HG03432 (cell line): Measurements from ENCODE around the gene CNKSR3.
A peak's percentile ranks its signal among the peaks of the same experiment; 100 is the strongest.

ENCODE experiments used
- ATAC-seq: cut with Tn5 transposase; IDR thresholded peaks from one replicate; pipeline ENCODE4 v1.9.1; 2021; ENCODE audit warnings: mild to moderate bottlenecking, moderate library complexity; ENCODE audit not compliant: unreplicated experiment

Gene CNKSR3

DNA sequence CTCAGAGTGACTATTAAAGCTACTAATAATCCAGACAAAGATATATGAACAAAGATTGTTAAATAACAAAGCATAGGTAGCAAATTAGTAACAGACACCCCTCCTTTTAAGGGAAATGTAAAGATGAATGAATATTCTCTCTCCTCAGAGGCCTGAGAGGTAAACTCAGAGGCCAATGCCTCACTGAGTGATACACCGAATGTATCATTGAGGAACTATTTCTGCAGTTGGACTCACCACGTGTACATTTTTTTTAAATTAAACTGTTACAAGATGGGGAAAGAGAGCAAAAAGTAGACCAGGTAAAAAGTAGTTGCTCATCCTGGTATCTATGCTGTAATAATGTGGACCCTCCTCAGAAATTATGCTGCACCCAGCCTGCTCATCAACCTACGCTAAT lies 81.6 kb downstream of the CNKSR3 start:
- ATAC-seq, result no peak

DNA sequence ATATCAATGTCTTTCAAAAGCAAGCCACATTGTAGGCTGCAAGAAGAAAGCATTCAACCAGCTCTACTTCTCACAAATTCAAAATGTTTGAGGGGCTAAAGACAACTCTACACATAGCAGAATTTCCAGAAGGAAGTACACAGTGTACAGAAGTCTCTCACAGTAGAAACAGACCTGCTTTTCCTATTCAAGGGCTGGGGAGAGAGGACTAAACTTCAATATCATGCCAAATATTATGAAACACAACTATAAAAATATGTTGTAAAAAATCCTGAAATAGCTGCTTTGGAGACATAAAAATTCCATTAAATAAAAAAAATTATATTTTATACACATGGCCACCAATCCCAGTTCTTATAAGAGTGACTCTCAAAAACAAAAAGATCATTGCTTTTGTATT lies 83.0 kb downstream of the CNKSR3 start:
- no peak for ATAC-seq

DNA sequence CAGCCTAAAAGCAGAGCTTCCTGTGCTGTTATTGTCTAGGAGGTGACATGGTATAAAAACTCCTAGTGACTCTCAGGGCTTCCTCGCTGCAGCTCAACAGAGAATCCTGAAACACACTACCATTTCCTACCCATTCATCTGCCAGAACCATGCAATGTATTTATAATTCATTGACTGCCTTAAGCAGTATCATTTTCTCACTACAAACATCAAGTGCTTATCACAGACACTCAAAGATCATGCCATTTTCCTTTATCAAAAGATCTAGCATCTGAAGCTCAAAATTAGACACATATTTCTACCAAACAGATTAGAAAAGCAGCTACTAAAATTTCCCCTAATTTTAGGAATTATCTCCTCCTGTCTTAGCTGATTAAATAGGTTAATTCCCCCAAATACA lies 83.5 kb downstream of the CNKSR3 start:
- ATAC-seq, result no peak

DNA sequence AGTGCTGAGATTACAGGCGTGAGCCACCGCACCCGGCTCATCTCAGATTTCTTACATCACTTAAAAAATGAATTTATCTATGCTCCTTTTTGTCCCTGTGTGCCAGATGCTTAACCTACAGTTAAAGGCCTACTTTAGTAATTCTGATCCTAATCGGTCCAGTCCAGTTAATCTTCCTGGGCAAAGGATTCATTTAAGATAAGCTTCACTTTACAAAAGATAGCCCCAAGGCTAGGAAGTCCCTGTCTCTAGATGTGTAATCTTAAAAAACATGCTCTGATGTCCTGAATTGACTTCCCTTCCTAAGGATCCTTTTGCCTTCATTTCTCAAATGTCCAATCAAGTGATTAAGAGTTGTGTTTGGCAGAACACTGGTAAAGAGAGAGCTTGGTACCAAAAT lies 85.5 kb downstream of the CNKSR3 start:
- no peak for ATAC-seq

DNA sequence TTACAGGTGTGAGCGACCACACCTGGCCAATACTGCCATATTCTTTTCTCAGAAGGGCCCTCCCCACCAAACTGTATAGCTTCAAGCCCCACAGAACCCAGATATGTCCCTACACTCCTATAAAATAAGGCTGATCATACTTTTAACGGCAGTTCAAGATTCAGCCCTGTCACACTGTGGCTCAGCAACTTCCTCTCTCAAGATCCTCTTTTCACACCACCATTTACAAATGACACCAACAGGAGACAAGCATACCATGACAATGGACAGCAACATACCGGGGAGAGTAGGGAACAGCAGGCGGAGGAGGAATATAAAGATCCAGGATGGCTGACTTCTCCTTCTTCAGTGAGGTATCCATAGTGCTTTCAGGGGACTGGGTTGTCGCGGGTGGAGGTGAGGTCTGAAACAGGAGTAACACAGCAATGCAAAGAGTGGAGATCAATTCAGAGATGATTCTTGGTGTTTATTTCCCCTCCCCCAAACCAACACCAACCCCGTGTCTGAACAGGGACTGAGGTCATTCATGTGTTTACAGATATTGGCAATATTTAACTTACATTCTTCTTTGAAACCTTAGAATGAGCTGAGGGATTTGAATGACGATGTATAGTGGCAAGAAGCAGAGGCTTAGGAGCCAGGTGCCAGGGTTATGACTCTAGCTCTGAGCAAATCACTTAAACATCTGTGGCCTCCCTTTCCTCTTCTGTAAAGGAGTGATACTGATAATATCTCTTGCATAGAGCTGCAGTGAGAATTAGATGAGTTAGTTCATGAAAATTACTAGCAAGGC lies 96.3 kb downstream of the CNKSR3 start:
- peak; percentile 63 for ATAC-seq

DNA sequence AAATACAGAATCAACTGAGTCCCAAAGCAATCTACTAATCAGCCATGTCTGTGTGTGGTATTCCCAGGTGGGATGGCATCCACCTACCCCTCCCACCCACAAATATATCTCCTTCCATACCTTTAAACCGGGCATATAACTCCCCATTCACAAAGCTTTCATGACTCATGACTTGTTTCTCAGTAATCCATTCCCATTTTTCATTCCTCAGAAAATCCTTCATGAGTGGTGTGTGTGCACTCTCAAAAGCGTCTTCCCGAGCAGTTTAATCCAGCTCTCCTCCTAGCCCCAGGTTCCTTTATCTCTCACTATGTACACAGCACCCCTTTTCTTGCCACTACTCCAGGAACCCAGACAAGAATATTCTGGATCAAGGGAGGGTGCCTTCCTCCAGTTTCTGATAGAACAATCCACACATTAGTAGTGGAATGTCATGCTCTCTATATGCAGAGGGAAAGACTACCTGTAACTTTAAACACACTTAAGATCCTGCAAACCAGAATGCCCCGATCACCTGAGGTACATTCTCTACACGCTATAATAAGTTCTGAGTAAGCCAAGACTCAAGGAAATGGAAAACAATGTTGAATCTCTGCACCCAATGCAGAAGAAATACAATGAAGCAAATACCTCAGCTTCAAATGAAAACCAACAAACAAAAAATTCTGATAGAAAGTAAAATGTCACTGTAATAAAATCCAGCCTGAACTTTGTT lies 98.2 kb downstream of the CNKSR3 start:
- no peak for ATAC-seq

DNA sequence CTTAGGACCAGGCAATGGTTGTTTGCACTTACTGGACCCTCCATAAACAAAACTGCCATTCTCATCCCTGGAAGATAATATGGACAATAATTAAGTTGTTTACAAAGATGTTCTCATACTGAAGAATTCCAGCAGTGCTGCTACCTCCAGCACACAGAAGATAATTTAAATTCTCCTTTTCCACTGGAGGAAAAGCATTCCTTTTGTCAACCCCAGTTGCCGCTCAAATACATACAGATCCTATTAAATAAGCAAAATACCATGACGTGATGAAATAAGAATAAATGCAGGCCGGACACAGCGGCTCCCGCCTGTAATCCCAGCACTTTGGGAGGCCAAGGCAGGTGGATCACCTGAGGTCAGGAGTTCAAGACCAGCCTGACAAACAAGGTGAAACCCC lies 99.4 kb downstream of the CNKSR3 start:
- no peak for ATAC-seq

DNA sequence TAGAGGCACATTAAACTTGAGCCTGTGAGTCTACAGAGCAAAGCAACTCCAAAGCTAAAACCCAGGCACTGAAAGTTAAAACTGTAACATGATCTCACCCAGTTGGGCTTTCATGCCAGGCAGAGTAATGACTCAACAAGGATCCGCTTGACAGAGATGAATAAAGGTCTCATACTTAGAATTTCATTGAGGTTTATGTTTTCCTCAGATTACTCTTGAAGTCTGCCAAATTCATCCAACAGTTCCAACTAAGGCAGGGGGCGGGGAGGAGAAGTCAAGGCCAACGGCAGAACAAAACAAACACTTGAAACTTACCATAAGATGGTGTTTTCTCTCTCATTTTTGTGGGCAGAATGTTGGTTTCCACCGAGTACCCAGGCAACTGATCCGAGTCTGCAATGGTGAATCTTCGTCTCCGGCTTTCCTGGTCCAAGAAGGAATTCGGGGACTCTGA lies 99.8 kb downstream of the CNKSR3 start:
- peak; percentile 75 for ATAC-seq

DNA sequence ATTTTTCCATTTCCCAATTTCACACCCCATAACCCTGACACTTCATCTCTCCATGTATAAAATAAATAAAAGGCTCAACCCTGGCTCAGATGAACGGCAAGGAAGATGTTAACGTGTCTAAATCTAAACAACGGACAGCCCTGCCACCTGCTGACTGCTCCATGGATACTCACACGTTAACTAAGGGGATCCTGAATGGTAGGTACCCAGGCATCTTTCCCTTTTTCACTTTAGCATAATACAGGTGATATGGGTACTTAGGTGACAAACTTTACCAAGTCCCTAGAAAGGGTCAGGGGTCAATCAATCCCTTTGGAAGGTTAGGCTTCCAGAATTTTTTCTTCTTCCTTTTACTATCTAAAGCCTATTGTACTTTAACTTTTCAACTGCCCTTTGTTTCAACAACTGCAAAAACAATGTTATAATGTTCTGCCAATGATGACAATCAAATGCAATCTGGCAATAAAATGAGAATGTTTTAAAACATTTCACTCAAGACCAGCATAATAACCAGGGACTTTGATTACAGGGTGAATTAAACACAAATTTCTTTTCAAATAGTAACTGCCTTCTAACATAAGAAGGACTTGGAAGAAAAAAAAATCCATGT lies 101.5 kb downstream of the CNKSR3 start:
- ATAC-seq, result no peak

DNA sequence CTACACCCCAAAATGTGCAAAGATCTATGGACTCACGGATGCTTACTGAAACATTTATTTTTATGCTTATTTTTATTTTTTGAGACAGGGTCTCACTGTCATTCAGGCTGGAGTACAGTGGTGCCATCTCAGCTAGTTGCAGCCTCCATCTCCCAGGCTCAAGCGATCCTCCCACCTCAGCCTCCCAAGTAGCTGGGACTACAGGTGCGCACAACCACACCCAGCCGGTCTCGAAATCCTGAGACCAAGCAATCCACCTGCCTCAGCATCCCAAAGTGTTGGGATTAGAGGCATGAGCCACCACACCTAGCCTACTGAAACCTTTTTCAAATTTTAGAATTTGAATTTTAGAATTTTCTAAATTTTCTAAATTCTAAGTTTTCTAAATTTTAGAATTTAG lies 103.0 kb downstream of the CNKSR3 start:
- no peak for ATAC-seq

DNA sequence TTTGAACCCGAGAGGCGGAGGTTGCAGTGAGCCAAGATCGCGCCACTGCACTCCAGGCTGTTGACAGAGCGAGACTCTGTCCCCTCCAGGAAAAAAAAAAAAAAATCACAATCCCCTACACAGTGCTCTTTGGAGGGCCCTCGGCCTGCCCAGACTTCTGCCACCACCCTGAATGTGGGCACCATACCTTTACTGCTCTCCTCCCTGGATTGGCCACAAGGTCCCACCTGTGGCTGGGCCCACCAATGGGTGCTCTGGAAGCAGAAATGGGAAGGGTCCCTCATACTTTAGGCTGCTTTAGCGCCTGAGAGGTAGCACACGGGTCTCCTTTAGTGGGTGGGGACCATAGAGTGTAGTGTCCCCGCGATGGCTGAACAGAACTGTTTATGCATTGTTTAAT lies 103.6 kb downstream of the CNKSR3 start:
- no peak for ATAC-seq

DNA sequence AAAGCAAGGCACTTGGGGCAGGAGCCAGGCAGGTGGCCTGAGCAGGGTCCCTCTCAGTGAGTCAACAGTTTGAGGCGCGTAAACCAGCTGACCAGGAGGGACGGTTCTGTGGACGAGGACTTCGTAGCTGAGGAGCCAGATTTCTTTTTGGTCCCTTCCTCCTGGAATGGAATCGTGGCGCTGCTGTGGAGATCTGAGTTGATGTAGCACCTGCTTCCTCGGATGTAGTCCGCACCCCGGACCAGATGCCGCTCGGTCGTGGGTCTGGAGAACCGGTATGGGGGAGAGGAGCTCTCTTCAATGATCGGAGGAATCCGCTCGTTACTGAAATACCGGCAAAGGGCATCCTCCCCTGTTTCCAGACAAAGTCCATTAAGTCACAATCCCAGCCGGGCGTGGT lies 104.2 kb downstream of the CNKSR3 start:
- no peak for ATAC-seq

DNA sequence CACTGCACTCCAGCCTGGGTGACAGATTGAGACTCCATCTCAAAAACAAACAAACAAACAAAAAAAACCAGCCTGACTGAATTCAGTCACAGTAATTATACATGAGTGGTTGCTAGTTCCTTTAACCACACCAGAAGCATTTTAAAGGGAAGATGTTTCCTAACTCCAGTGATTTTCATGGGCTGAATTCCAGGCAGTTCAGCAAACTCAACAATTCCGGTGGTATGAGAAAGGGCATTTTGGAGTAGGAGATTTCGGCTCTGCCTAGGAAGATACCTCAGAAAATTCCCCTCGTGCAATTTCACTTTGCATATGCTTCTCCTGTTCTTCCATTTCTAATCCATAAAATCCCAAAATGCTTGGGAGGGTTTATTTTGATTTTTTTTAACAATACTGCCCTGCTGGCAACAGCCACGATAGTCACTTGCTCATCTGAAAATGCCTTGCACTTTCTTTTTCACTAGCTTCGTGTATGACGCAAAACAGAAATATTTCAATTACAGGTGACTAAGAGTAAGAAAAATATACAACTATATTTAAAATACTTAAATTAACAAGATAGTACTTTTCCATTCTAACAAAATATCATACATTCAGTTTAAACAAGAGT lies 105.6 kb downstream of the CNKSR3 start:
- no peak for ATAC-seq

DNA sequence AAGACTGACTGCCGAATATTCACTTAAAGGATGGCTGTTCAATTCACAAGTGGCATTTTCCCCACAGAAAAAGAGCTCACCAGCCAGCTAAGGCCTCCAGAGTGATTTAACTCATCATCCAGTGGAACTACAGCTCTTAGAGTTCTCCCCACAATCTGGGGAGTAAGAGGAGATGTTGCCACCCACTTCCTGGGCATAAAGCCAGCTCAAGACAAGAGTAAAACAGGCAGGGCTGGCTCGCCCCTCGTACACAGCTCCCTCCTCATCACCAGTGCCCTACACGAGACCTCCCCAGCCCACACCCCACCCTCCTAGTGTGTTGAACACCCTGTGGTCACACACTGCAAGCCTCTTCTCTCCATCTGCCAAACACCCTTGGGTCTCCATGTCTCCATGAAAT lies 106.7 kb downstream of the CNKSR3 start:
- ATAC-seq, result no peak

DNA sequence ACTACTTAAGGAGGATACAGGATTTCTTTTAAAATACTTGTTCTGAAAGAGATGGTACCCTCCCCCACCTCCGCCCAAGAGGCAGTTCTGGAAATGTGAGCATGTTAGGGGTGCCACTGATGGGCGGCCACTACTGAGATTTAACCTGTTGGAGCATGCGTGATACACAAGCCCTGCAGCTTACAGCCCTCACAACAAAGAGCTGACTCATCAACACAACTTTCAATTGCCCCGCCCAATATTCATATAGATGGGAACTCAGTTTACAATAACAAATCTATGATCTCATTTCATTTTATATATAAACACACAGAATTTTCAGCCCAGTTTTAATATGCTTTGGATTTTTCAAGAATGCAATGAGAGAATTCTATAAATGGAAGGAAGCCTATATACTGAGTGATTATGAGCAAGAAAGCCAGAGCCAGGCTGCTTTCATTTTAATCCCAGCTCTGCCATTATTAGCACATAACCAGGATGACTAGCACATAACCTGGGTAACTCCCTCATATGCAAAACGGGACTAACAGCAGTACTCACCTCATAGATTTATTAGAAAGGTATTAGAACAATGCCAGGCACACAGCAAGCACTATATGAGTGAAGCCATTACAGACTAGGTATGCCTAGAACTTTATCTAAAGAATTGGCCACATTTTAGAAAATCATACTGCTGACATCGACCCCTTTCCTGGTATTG lies 108.3 kb downstream of the CNKSR3 start:
- ATAC-seq, result no peak

DNA sequence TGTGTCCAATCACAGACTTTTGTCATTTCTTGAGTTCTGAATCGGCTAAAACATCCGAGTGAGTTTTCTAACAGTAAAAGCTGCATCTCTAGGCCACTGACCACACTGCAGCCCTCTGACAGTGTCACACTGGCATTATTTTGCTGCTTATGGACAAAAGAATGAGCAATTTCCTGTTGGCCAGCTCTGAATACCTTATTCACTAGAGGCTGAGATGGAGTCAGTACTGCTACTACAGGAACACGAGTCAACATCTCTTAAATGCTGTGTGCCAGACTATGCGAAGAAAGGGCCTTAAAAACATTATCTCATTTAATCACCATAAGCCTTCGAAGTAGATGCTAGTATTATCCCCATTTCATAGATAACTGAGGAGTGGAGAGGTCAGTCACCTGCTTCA lies 111.4 kb downstream of the CNKSR3 start:
- no peak for ATAC-seq

DNA sequence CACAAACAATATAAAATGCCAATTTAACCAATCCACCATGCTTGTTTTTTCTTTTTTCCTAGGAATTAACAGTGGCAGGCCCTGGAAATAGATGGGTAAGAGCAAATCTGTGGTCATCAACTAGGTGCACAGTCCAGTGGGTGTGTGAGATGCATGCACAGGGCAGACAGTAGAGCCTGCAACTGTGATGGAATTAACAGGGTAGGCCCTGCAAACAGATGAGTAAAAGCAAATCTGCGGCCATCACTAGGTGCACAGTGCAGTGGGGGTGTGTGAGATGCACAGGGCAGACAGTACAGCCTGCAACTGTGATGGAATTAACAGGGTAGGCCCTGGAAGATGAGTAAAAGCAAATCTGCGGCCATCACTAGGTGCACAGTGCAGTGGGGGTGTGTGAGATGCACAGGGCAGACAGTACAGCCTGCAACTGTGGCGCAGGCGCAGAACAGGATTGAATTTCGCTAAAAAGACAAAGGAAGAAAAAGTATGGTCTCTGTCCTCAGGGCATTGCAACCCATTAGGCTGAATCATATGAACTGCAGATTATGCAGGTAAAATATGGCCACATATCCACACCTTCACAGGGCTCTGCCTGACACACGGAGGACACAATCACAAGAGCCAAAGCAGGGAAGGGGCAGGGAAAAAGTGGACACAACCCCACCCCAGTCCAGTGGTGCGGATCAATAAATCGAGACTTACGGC lies 112.8 kb downstream of the CNKSR3 start:
- ATAC-seq, result no peak

DNA sequence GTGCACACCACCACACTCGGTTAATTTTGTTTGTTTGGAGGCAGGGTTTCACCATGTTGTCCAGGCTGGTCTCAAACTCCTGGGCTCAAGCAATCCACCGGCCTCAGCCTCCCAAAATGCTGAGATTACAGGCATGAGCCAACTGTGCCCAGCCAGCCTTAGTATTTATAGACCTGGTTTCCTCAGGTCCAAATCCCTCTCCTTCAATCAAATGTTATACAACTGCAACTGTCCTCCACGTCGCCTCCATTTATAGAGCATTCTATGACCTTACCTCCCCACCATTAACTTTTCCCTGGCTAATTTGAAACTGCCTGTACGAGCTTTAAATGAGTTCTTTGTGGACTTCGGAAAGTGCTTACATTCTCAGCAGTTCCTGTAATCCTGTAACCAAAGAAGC lies 114.6 kb downstream of the CNKSR3 start:
- no peak for ATAC-seq

DNA sequence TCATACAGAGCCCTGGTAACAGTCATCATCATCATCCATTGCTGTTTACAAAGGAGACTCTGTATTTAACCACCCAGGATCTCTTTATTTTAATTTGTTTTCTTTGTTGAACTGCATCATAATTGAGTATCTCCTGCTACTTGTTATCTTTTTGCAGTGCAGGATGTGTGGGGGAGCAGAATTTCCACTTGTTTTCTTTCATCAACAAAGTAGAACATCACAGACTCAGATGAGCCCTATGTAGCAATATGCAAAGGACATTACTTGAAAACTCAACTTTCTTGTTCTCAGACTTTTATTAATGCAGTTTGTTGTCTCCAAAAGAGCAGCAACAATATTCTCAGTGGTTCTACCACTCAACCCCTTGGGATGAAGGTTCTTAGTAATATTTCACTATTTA lies 115.2 kb downstream of the CNKSR3 start:
- no peak for ATAC-seq

DNA sequence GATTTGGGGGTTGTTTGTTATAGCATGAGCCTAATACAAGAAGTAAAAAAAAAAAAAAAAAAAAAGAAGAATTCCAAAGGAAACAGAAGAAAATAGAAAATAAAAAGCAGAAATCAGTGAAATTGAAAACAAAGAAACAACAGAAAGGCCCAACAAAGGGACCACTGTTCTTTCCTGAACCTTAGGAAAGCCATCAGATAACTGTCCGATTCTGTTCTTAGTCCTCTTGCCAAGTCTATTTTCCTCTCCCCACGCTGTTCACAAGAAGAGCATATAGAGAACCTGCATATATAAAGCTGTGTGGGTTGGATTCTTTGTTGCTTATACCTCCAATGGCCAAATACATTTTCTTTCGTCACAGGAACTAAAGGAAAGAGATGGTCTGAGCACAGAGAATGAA lies 115.9 kb downstream of the CNKSR3 start:
- no peak for ATAC-seq
